Measurements from ENCODE around the gene SDK1. TPM values are rescaled to one million over a fixed set of nuclear protein-coding genes. Genes with fewer than 3 reads are reported as not detected.

The SDK1 gene
- total RNA-seq, 1 donor from 2014 or later: 0.26 TPM

- FAIRE-seq (no peak), DNase-seq (ENCODE audit: low read depth) (no peak)
- H3K27me3 ChIP-seq (ENCODE audit: control insufficient read depth, insufficient read depth, low read length): no peaks in the 10 kb centered on the region
- no peaks in the 10 kb centered on the region for H3K36me3 ChIP-seq (ENCODE audit: control insufficient read depth, insufficient read depth, low read length)
- TF ChIP-seq CTCF (IDR thresholded peaks at IDR 0.05; ENCODE audit: insufficient read depth, low read length, severe bottlenecking): no peak
- no peak overlapping the region for H3K4me3 ChIP-seq (ENCODE audit: low read depth, low read length)
Measured at GRCh38 chr7:4070214-4070613, 769.2 kb downstream of the SDK1 start.

GRCh38 chr7:4071370-4072058 lies 770.5 kb downstream of the SDK1 start:
- FAIRE-seq: no peak
- TF ChIP-seq CTCF (IDR thresholded peaks at IDR 0.05; ENCODE audit: insufficient read depth, low read length, severe bottlenecking): no peak
- H3K27me3 ChIP-seq (ENCODE audit: control insufficient read depth, insufficient read depth, low read length): no peaks in the 10 kb centered on the region
- no peak for DNase-seq (ENCODE audit: low read depth)
- no peaks in the 10 kb centered on the region for H3K36me3 ChIP-seq (ENCODE audit: control insufficient read depth, insufficient read depth, low read length)
- no peak overlapping the region for H3K4me3 ChIP-seq (ENCODE audit: low read depth, low read length)

- H3K4me3 ChIP-seq (ENCODE audit: low read depth, low read length): no peak overlapping the region
- no peak for TF ChIP-seq CTCF (IDR thresholded peaks at IDR 0.05; ENCODE audit: insufficient read depth, low read length, severe bottlenecking)
- H3K27me3 ChIP-seq (ENCODE audit: control insufficient read depth, insufficient read depth, low read length): no peaks in the 10 kb centered on the region
- no peak for FAIRE-seq
- no peak for DNase-seq (ENCODE audit: low read depth)
- no peaks in the 10 kb centered on the region for H3K36me3 ChIP-seq (ENCODE audit: control insufficient read depth, insufficient read depth, low read length)
Measured at GRCh38 chr7:4072161-4072925, 771.3 kb downstream of the SDK1 start.

- DNase-seq (ENCODE audit: low read depth) (no peak), FAIRE-seq (no peak)
- H3K27me3 ChIP-seq (ENCODE audit: control insufficient read depth, insufficient read depth, low read length): no peaks in the 10 kb centered on the region
- no peak for TF ChIP-seq CTCF (IDR thresholded peaks at IDR 0.05; ENCODE audit: insufficient read depth, low read length, severe bottlenecking)
- no peak overlapping the region for H3K4me3 ChIP-seq (ENCODE audit: low read depth, low read length)
- no peaks in the 10 kb centered on the region for H3K36me3 ChIP-seq (ENCODE audit: control insufficient read depth, insufficient read depth, low read length)
Measured at GRCh38 chr7:4073052-4073451, 772.0 kb downstream of the SDK1 start.

- Histone ChIP-seq H3K4me3 (ENCODE audit: low read depth, low read length) (no peak overlapping the region), H3K36me3 (ENCODE audit: control insufficient read depth, insufficient read depth, low read length) (no peaks in the 10 kb centered on the region), H3K27me3 (ENCODE audit: control insufficient read depth, insufficient read depth, low read length) (no peaks in the 10 kb centered on the region)
- DNase-seq (ENCODE audit: low read depth): no peak
- no peak for FAIRE-seq
- TF ChIP-seq CTCF (IDR thresholded peaks at IDR 0.05; ENCODE audit: insufficient read depth, low read length, severe bottlenecking): no peak
Measured at GRCh38 chr7:4073750-4074149, 772.7 kb downstream of the SDK1 start.
